GM12878 (cell line): ENCODE measurements around the gene AGGF1. TPM values are rescaled to one million over a fixed set of nuclear protein-coding genes. Genes with fewer than 3 reads are reported as not detected.

Experiments
- ATAC-seq: fragments of 200-7000 bp; cut with Tn5 transposase; 3 replicates; pipeline ENCODE4 v1.9.1; 2020; ENCODE audit warnings: mild to moderate bottlenecking, moderate library complexity
- BruUV-seq: library from RNA; stranded (reverse); fragments of 400-500 nt; replicated peaks from 2 replicates; lab custom pipeline; 2021; lab: Mats Ljungman, UMichigan
- CTCF ChIA-PET: fragments of 300-600 bp; sonication (Branson Sonifier 250); formaldehyde crosslinking; extraction: SDS; loops from one replicate; lab custom pipeline; 2021; ENCODE audit warnings: inconsistent platforms; lab: Yijun Ruan, JAX
- POLR2A ChIA-PET: fragments of 350-600 bp; formaldehyde crosslinking; extraction: SDS; loops from one replicate; lab custom pipeline; 2021; ENCODE audit warnings: inconsistent platforms; lab: Charles Lee
- RAD21 ChIA-PET: fragments of 300-600 bp; sonication (Branson Sonifier 250); formaldehyde crosslinking; loops from one replicate; lab custom pipeline; 2023; ENCODE audit warnings: antibody characterized with exemption; ENCODE audit not compliant: unreplicated experiment; lab: Charles Lee
- SMC1A ChIA-PET: fragments of 300-600 bp; sonication (Branson Sonifier 250); formaldehyde crosslinking; loops from one replicate; lab custom pipeline; 2023; ENCODE audit not compliant: unreplicated experiment, uncharacterized antibody; lab: Charles Lee
- DNase-seq: peaks from one replicate; pipeline ENCODE4 v3.0.0-alpha.2; 2011; ENCODE audit warnings: low read depth, low spot score
- FAIRE-seq: peaks from 3 replicates; lab custom pipeline; 2011; peaks lifted over from hg19 to GRCh38; lab: Jason Lieb, UNC
- H2AFZ ChIP-seq: 2 replicates; pipeline ENCODE4 v1.6.0; 2011; ENCODE audit warnings: low read depth, low read length, control low read depth; ENCODE audit not compliant: control insufficient read depth
- H3K27ac ChIP-seq: 2 replicates; pipeline ENCODE4 v1.5.1; 2011; ENCODE audit warnings: control low read depth; ENCODE audit not compliant: control insufficient read depth, insufficient read depth
- H3K27me3 ChIP-seq, 2 experiments: replicated peaks in 1 of 2; 2 replicates each; pipeline versions ENCODE4 v1.6.0 to v1.6.1; 2011; ENCODE audit warnings: low read length in 1 of 2; ENCODE audit not compliant: control insufficient read depth in 2 of 2, insufficient read depth in 2 of 2
- H3K36me3 ChIP-seq, 2 experiments: 2 replicates each; pipeline ENCODE4 v1.5.1; 2011; ENCODE audit warnings: low read length in 1 of 2; ENCODE audit not compliant: control insufficient read depth in 2 of 2, insufficient read depth in 2 of 2
- H3K4me1 ChIP-seq: 2 replicates; pipeline ENCODE4 v1.6.1; 2011; ENCODE audit warnings: mild to moderate bottlenecking, low read length, moderate library complexity, mixed read lengths; ENCODE audit not compliant: control insufficient read depth, insufficient read depth
- H3K4me2 ChIP-seq: 2 replicates; pipeline ENCODE4 v1.6.0; 2011; ENCODE audit warnings: control low read depth; ENCODE audit not compliant: control insufficient read depth, insufficient read depth
- H3K4me3 ChIP-seq: fragments of 200-600 bp; sonication (generic); 2 replicates; pipeline ENCODE4 v1.5.1; 2016
- H3K79me2 ChIP-seq: 2 replicates; pipeline ENCODE4 v1.6.0; 2011; ENCODE audit warnings: low read length; ENCODE audit not compliant: control insufficient read depth, insufficient read depth
- H3K9ac ChIP-seq: 2 replicates; pipeline ENCODE4 v1.8.0; 2011; ENCODE audit warnings: low read length, control low read depth, mixed read lengths; ENCODE audit not compliant: control insufficient read depth, insufficient read depth
- H3K9me3 ChIP-seq: replicated peaks from 3 replicates; pipeline ENCODE4 v1.5.1; 2011; ENCODE audit warnings: mild to moderate bottlenecking, low read length; ENCODE audit not compliant: control insufficient read depth, insufficient read depth
- H4K20me1 ChIP-seq: 2 replicates; pipeline ENCODE4 v1.6.0; 2011; ENCODE audit not compliant: control insufficient read depth, insufficient read depth
- CHD2 ChIP-seq: IDR thresholded peaks from 2 replicates; pipeline ENCODE4 v1.6.1; 2011; ENCODE audit warnings: low read depth, low read length, improper control_type of control experiment, borderline replicate concordance
- GATAD2B ChIP-seq: fragments of 450-650 bp; conservative IDR thresholded peaks from 2 replicates; pipeline ENCODE4 v1.6.1; 2017; ENCODE audit warnings: low read depth, mild to moderate bottlenecking, moderate library complexity
- HDAC6 ChIP-seq: fragments of 200-600 bp; sonication (generic); IDR thresholded peaks from one replicate; pipeline ENCODE4 v1.8.0; 2017; ENCODE audit warnings: antibody characterized with exemption; ENCODE audit not compliant: unreplicated experiment
- MEF2A ChIP-seq: IDR thresholded peaks from 2 replicates; pipeline ENCODE4 v1.6.1; 2011; ENCODE audit warnings: low read depth, mild to moderate bottlenecking, low read length, moderate library complexity; ENCODE audit not compliant: insufficient read depth
- PML ChIP-seq: IDR thresholded peaks from 2 replicates; pipeline ENCODE4 v1.6.1; 2012; ENCODE audit warnings: low read length, inconsistent platforms
- POLR2A ChIP-seq: IDR thresholded peaks from 2 replicates; pipeline ENCODE4 v1.6.1; 2011; ENCODE audit warnings: low read depth, mild to moderate bottlenecking, low read length
- SMC3 ChIP-seq: IDR thresholded peaks from 2 replicates; pipeline ENCODE4 v1.6.1; 2011; ENCODE audit warnings: low read length, improper control_type of control experiment, borderline replicate concordance
- SPI1 ChIP-seq: IDR thresholded peaks from 2 replicates; pipeline ENCODE4 v1.6.1; 2011; ENCODE audit warnings: low read depth, mild to moderate bottlenecking, low read length, moderate library complexity, borderline replicate concordance; ENCODE audit not compliant: insufficient read depth
- STAT1 ChIP-seq: fragments of 450-650 bp; conservative IDR thresholded peaks from 2 replicates; pipeline ENCODE4 v1.6.1; 2014; ENCODE audit warnings: antibody characterized with exemption, mild to moderate bottlenecking
- SUPT20H ChIP-seq: IDR thresholded peaks from 2 replicates; pipeline ENCODE4 v1.6.1; 2011; ENCODE audit warnings: low read depth, mild to moderate bottlenecking, low read length, moderate library complexity, borderline replicate concordance; ENCODE audit not compliant: control insufficient read depth
- TCF3 ChIP-seq: IDR thresholded peaks from 2 replicates; pipeline ENCODE4 v1.6.1; 2012; ENCODE audit warnings: low read depth, mild to moderate bottlenecking, low read length, borderline replicate concordance; ENCODE audit not compliant: insufficient read depth
- WGBS: methylation state at CpG from one replicate; pipeline ENCODE4 v1.1.6; 2016; ENCODE audit warnings: low lambda C conversion rate; ENCODE audit not compliant: insufficient replicate concordance, insufficient coverage; ENCODE audit errors: missing lambda C conversion rate; 5-methylcytosine and 5-hydroxymethylcytosine counted together
- in situ Hi-C: fragments of 300-500 bp; cut with MboI; formaldehyde crosslinking; loops from 9 replicates; pipeline ENCODE4 v1.14.3; 2018; ENCODE audit warnings: mixed read lengths
- intact Hi-C: fragments of 100-400 bp; cut with micrococcal nuclease; formaldehyde crosslinking; loops from one replicate; pipeline ENCODE4 v1.14.2; 2022; ENCODE audit not compliant: unreplicated experiment
- polyA plus RNA-seq, 11 experiments: library from polyadenylated mRNA; depleted of rRNA in 4 of 11; unstranded in 6 of 11; stranded (reverse) in 5 of 11; fragments of >200 nt; fragmentation: Nextera tagmentation in 4 of 11; fragmentation: Illumina TruSeq in 1 of 11; extraction: Ambion mirVana in 4 of 11; extraction: Trizol in 1 of 11; gene quantifications; 1 replicate in 1 of 11; 2 replicates in 10 of 11; pipeline versions ENCODE4 v1.2.1 to v1.2.3, GENCODE V29; 2011 to 2016; ENCODE audit warnings: inconsistent platforms in 2 of 11, missing spikeins in 2 of 11, low read depth in 1 of 11
- total RNA-seq, 4 experiments: library from RNA; depleted of rRNA in 3 of 4; stranded (reverse); fragments of >200 nt in 3 of 4; fragmentation: Illumina TruSeq in 1 of 4; extraction: Trizol in 1 of 4; gene quantifications; 2 replicates each; pipeline versions ENCODE4 v1.2.1 to v1.2.3, GENCODE V29; 2013 to 2021
- TF ChIP-seq, protein P1 (sequence below): fragments of 450-650 bp; conservative IDR thresholded peaks from 2 replicates; pipeline ENCODE4 v1.6.1; 2017; ENCODE audit warnings: mild to moderate bottlenecking, moderate library complexity
- TF ChIP-seq, protein P2 (sequence below): fragments of 450-650 bp; IDR thresholded peaks from 2 replicates; pipeline ENCODE4 v1.6.1; 2017; ENCODE audit warnings: borderline replicate concordance

AGGF1 gene
- total and polyA plus RNA-seq, 10 of the 15 experiments (the other 5 are each of a cell fraction or from before 2014, with no cell fraction given), result 7.3 to 43.4 (median 20.2) TPM

DNA sequence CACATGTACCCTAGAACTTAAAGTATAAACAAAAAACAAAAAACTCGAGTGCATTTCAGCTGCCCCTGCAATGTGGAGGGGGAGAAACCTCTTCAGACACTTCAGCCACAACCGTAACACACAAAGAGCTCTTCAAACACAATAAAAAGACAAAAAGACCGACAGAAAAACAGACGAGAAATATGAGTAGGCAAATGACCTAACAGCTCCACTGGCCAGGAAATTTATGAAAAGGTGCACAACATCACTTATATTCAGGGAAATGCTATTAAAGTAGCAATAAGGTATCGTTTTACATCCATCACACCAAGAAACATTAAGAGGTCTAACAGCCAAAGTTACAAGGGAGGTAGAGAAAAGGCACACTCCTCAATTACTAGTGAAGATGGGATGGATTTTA, 50.7 kb downstream of the AGGF1 start:
- no peaks in the 10 kb centered on the region for H4K20me1 ChIP-seq
- no peak overlapping the region for H3K9ac ChIP-seq
- 84% methylated on average over 5 of the region's 5 CpGs for WGBS
- FAIRE-seq, result no peak
- TF ChIP-seq CHD2 (no peak), SPI1 (no peak), STAT1 (no peak), SUPT20H (no peak), MEF2A (no peak), GATAD2B (no peak)
- no TSS peak for BruUV-seq
- no peak overlapping the region for H3K4me3 ChIP-seq
- no peaks in the 10 kb centered on the region for H3K79me2 ChIP-seq
- intact Hi-C loops (no loop called here), in situ Hi-C loops (no loop called here)
- H3K4me1 ChIP-seq, result 0 out of 2 replicates have a peak, but pooled peaks cover 3% of the 10 kb centered on the region
- H3K27ac ChIP-seq, result no peak overlapping the region
- peaks cover 0 to 2% of the 10 kb centered on the region in 2 experiments; a peak in 2 of 4 replicates for H3K36me3 ChIP-seq
- ChIA-PET CTCF (no interaction called here), RAD21 (no interaction called here), SMC1A (interaction anchor here (1.0 to 1.3 kb wide), 2 partner anchors 14 to 460 kb away, joined by 3 to 4 read pairs; no protein-coding TSS in a partner anchor), POLR2A (no interaction called here)
- DNase-seq, result no peak
- no peaks in the 10 kb centered on the region for H3K9me3 ChIP-seq
- no peak overlapping the region for H2AFZ ChIP-seq
- ATAC-seq, result no peak
- H3K4me2 ChIP-seq, result no peak overlapping the region
- no peaks in the 10 kb centered on the region for H3K27me3 ChIP-seq

DNA sequence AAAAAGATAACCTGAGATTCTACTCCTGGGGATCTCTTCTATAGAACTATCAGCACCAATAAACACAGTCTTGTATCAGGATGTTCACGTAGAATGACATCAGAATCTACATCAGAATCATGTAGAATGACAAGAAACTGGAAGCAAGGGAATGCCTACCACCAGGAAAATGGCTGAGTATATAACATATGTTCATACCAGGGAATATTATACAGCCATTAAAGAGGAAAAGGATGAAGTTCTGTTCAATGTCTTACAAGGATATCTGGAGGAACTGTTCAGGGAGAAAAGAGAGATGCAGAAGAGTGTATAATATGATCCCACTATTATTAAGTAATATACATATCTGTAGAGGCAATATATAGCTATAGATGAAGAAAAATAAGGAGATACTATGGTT, 52.1 kb downstream of the AGGF1 start:
- Histone ChIP-seq H3K9ac (no peak overlapping the region), H3K4me2 (no peak overlapping the region), H3K79me2 (no peaks in the 10 kb centered on the region), H3K27me3 (no peaks in the 10 kb centered on the region), H3K4me1 (no peaks in the 10 kb centered on the region), H3K36me3 (no peaks in the 10 kb centered on the region), H3K4me3 (no peak overlapping the region), H4K20me1 (no peaks in the 10 kb centered on the region), H3K27ac (no peak overlapping the region), H2AFZ (no peak overlapping the region), H3K9me3 (no peaks in the 10 kb centered on the region)
- SMC1A ChIA-PET, result no interaction called here
- in situ Hi-C loops, result no loop called here
- POLR2A ChIA-PET, result interaction anchor here (0.7 kb wide), 1 partner anchor 336 kb away, joined by 6 read pairs; no protein-coding TSS in a partner anchor
- RAD21 ChIA-PET, result no interaction called here
- BruUV-seq, result no TSS peak
- 95% methylated on average over 1 of the region's 1 CpG for WGBS
- no peak for ATAC-seq
- no peak for DNase-seq
- intact Hi-C loops, result no loop called here
- no peak for FAIRE-seq
- CTCF ChIA-PET, result interaction anchor here (0.6 to 1.3 kb wide), 2 partner anchors 49 to 1135 kb away, joined by 3 read pairs; no protein-coding TSS in a partner anchor
- TF ChIP-seq SMC3 (no peak), POLR2A (no peak), PML (no peak), TCF3 (no peak), MEF2A (no peak), HDAC6 (no peak)
- TF ChIP-seq, protein P1, sequence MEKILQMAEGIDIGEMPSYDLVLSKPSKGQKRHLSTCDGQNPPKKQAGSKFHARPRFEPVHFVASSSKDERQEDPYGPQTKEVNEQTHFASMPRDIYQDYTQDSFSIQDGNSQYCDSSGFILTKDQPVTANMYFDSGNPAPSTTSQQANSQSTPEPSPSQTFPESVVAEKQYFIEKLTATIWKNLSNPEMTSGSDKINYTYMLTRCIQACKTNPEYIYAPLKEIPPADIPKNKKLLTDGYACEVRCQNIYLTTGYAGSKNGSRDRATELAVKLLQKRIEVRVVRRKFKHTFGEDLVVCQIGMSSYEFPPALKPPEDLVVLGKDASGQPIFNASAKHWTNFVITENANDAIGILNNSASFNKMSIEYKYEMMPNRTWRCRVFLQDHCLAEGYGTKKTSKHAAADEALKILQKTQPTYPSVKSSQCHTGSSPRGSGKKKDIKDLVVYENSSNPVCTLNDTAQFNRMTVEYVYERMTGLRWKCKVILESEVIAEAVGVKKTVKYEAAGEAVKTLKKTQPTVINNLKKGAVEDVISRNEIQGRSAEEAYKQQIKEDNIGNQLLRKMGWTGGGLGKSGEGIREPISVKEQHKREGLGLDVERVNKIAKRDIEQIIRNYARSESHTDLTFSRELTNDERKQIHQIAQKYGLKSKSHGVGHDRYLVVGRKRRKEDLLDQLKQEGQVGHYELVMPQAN, result no peak
- TF ChIP-seq, protein P2, sequence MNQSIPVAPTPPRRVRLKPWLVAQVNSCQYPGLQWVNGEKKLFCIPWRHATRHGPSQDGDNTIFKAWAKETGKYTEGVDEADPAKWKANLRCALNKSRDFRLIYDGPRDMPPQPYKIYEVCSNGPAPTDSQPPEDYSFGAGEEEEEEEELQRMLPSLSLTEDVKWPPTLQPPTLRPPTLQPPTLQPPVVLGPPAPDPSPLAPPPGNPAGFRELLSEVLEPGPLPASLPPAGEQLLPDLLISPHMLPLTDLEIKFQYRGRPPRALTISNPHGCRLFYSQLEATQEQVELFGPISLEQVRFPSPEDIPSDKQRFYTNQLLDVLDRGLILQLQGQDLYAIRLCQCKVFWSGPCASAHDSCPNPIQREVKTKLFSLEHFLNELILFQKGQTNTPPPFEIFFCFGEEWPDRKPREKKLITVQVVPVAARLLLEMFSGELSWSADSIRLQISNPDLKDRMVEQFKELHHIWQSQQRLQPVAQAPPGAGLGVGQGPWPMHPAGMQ, result no peak
